Stimulated activated effector memory CD8-positive, alpha-beta T cell treated with anti-CD3 and anti-CD28 coated beads, Interleukin-12 subunit alpha, Interleukin-12 subunit beta, amount 100 ng/mL, for 72 hours (primary cell): ENCODE measurements around the gene SLC7A1.
A peak's percentile ranks its signal among the peaks of the same experiment; 100 is the strongest.

Source experiments
- ATAC-seq: fragments of 150-1000 bp; cut with Tn5 transposase; 2 replicates; pipeline ENCODE4 v1.10.0; 2021
- DNase-seq, 2 donors: peaks; one replicate each; pipeline ENCODE4 v3.0.0; 2021 to 2022; ENCODE audit warnings: low spot score in 2 of 2
- H3K27ac Mint-ChIP-seq: one replicate; pipeline ENCODE4 v1.8.0; 2022; ENCODE audit warnings: mild to moderate bottlenecking, mixed read lengths
- H3K36me3 Mint-ChIP-seq: one replicate; pipeline ENCODE4 v1.8.0; 2022; ENCODE audit warnings: mild to moderate bottlenecking, mixed read lengths
- H3K4me1 Mint-ChIP-seq: one replicate; pipeline ENCODE4 v1.8.0; 2022; ENCODE audit warnings: mixed read lengths
- H3K4me3 Mint-ChIP-seq: one replicate; pipeline ENCODE4 v1.8.0; 2022; ENCODE audit warnings: mild to moderate bottlenecking, mixed read lengths
- H3K9me3 Mint-ChIP-seq: one replicate; pipeline ENCODE4 v1.8.0; 2022; ENCODE audit warnings: mixed read lengths

The SLC7A1 gene

GRCh38 chr13:29472332-29472961, 123.0 kb downstream of the SLC7A1 start:
- no peak overlapping the region for H3K4me3 Mint-ChIP-seq
- H3K4me1 Mint-ChIP-seq, result no peaks in the 10 kb centered on the region
- no peaks in the 10 kb centered on the region for H3K36me3 Mint-ChIP-seq
- DNase-seq, result peak; percentile 20 to 66
- H3K27ac Mint-ChIP-seq, result no peak overlapping the region
- no peaks in the 10 kb centered on the region for H3K9me3 Mint-ChIP-seq
- ATAC-seq, result peak; percentile 57

DNA sequence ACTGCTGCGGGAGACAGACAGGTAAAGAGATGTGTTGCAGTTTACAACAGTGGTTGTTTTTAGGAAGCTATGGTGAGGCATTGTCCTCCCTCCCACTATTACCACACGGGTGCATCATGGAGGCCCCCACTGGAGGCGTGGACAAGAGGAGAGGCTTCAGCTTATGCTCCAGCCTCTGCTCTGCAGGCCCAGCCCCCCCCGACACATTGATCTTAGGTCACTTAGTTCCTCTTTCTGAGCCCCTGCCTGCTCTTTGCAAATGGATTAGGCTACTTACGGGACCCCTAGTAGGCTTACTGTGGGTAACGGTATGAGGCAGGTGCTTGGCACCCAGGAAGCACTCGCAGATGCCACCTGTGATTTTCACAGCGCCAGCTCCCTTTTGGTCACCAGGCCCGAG, 123.9 kb downstream of the SLC7A1 start:
- ATAC-seq (no peak), DNase-seq (no peak)
- H3K4me3 Mint-ChIP-seq, result no peak overlapping the region
- no peaks in the 10 kb centered on the region for H3K9me3 Mint-ChIP-seq
- no peak overlapping the region for H3K27ac Mint-ChIP-seq
- no peaks in the 10 kb centered on the region for H3K4me1 Mint-ChIP-seq
- no peaks in the 10 kb centered on the region for H3K36me3 Mint-ChIP-seq

DNA sequence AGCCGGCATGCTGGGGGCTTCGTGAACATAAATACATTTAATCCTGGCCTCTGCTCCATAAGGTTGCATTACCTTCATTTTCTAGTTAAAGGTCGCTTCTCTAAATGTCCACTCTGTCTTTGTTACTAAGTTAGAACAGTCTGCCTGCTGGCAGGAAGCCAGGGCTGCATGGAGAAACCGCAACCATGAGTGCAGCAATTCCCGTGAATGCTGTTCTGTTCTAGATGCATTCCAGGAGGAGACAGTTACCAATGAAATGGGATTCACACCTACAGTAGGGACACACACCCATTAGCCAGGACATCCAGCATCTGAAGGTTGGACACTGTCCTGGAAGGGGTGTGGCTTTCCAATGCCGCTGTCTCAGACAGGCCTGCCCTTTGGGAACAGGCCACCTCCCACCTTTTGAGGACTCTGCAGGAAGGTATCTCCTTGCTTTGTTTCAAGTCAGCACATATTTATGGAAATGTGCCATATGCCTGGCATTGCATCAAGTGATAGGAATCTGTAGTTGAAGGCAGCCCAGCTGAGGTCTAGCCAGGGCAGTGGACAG, 129.7 kb downstream of the SLC7A1 start:
- no peaks in the 10 kb centered on the region for H3K4me1 Mint-ChIP-seq
- H3K9me3 Mint-ChIP-seq, result no peaks in the 10 kb centered on the region
- no peak overlapping the region for H3K27ac Mint-ChIP-seq
- H3K36me3 Mint-ChIP-seq, result no peaks in the 10 kb centered on the region
- no peak for DNase-seq
- ATAC-seq, result no peak
- no peak overlapping the region for H3K4me3 Mint-ChIP-seq

DNA sequence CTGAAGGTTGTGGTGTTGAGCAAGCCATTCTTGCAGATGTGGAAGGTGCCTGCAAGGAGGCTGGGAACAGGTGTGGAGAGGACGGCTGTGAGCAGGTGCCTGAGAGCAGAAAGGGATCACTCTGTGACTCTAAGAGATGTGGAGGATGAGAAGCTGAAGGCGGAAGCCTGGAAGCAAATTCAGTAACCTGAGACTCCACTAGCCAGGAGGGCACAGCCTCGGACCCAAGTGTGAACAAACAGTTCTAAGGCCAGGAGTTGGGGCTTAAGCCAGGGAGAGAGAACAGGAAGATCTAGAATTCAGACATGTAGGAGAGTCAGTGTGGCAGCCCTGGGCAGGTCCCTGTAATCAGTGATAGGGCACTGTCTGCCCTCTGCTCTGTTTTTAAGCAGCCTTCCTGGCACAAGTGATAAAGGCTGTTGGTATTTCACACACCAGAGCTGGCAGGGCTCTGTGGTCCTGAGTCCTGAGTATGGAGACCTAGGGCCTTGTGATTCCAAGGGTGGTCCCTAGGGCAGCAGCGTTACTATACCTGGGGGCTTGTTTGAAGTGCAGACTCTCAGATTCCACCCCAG, 131.3 kb downstream of the SLC7A1 start:
- Mint-ChIP-seq H3K4me1 (no peaks in the 10 kb centered on the region), H3K27ac (no peak overlapping the region), H3K9me3 (no peaks in the 10 kb centered on the region), H3K4me3 (no peak overlapping the region), H3K36me3 (no peaks in the 10 kb centered on the region)
- DNase-seq (no peak), ATAC-seq (no peak)

GRCh38 chr13:29459813-29460355, 135.6 kb downstream of the SLC7A1 start:
- H3K27ac Mint-ChIP-seq, result no peak overlapping the region
- no peaks in the 10 kb centered on the region for H3K36me3 Mint-ChIP-seq
- ATAC-seq, result no peak

More at GRCh38 chr13:29459813-29460355, 135.6 kb downstream of the SLC7A1 start:
- no peak for DNase-seq
- no peak overlapping the region for H3K4me3 Mint-ChIP-seq
- no peaks in the 10 kb centered on the region for H3K4me1 Mint-ChIP-seq
- no peaks in the 10 kb centered on the region for H3K9me3 Mint-ChIP-seq
